Progenitor cell of endocrine pancreas (in vitro differentiated cells): ENCODE measurements around the gene NOSTRIN. TPM values are rescaled to one million over a fixed set of nuclear protein-coding genes. Genes with fewer than 3 reads are reported as not detected.
"Not testable (repeated sequence)": the region's sequence is repeated elsewhere in the genome, so short reads cannot be mapped to it uniquely, and the experiment has no call there.

ENCODE experiments used
- DNase-seq: peaks from one replicate; pipeline ENCODE4 v3.0.0; 2021; ENCODE audit warnings: low spot score; ENCODE audit not compliant: unreplicated experiment
- H3K27ac Mint-ChIP-seq: 2 replicates; pipeline ENCODE4 v1.8.0; 2021; ENCODE audit warnings: mild to moderate bottlenecking, moderate library complexity, mixed read lengths
- H3K27me3 Mint-ChIP-seq: 2 replicates; pipeline ENCODE4 v1.8.0; 2021; ENCODE audit warnings: mixed read lengths
- H3K36me3 Mint-ChIP-seq: 2 replicates; pipeline ENCODE4 v1.8.0; 2022; ENCODE audit warnings: mixed read lengths; ENCODE audit not compliant: insufficient read depth
- H3K4me1 Mint-ChIP-seq: 2 replicates; pipeline ENCODE4 v1.8.0; 2021; ENCODE audit warnings: low read depth, mixed read lengths
- H3K4me3 Mint-ChIP-seq: 2 replicates; pipeline ENCODE4 v1.8.0; 2021; ENCODE audit warnings: low read depth, mild to moderate bottlenecking, moderate library complexity, mixed read lengths
- H3K9me3 Mint-ChIP-seq: 2 replicates; pipeline ENCODE4 v1.8.0; 2021; ENCODE audit warnings: low read depth, mixed read lengths
- total RNA-seq: library from RNA; stranded (reverse); gene quantifications from 2 replicates; pipeline ENCODE4 v1.2.1, GENCODE V29; 2021
- TF ChIP-seq, protein P1 (sequence below): fragments of 200-600 bp; sonication (generic); IDR thresholded peaks from one replicate; pipeline ENCODE4 v1.5.0; 2021; ENCODE audit warnings: antibody characterized with exemption, mild to moderate bottlenecking; ENCODE audit not compliant: unreplicated experiment

The NOSTRIN gene
- total RNA-seq, 1 donor from 2014 or later: 4.0 TPM

DNA sequence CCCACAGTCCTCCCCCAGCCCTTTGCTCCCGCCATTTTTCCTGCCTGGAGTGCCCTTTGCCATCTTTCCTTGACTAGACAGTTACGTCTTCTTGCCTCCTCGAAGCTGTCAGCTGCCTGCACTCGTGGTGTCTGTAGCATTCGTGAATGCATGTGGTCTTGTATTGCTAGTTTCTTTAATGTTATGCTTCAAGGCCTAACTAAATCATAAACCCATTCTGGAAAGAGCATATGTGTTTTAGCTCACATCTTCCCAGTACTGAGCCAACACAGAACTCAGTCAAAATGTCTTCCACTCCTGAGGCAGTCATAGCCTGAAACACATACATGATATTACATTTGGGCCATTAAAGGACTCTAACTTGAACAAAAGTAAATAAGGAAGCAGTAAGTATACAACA lies 52.2 kb downstream of the NOSTRIN start:
- Mint-ChIP-seq H3K9me3 (peaks cover 7% of the 10 kb centered on the region), H3K4me1 (peaks cover 15% of the 10 kb centered on the region), H3K4me3 (no peak overlapping the region)

DNA sequence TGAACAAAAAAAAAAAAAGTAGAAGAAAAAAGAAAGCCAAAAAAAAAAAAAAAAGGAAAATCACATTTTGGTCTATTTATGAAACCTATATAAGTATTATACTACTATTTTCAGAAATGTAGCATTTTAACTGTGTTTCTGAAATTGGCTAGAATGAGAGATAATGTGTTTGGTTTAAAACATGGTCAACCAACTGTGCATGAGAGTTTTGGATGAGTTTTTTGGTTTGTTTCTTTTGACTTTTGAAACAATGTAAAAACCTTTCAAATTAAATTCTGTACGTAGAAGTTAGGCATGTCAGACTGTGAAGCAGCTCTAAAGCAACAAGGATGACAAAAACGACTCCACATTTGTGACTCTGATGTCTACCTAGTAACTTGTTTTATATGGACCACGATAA lies 53.2 kb downstream of the NOSTRIN start:
- Mint-ChIP-seq H3K9me3 (peaks cover 7% of the 10 kb centered on the region), H3K4me3 (no peak overlapping the region), H3K27me3 (no peaks in the 10 kb centered on the region), H3K27ac (no peak overlapping the region), H3K36me3 (peaks cover 4% of the 10 kb centered on the region), H3K4me1 (peaks cover 15% of the 10 kb centered on the region)
- DNase-seq: no peak
- TF ChIP-seq, protein P1, sequence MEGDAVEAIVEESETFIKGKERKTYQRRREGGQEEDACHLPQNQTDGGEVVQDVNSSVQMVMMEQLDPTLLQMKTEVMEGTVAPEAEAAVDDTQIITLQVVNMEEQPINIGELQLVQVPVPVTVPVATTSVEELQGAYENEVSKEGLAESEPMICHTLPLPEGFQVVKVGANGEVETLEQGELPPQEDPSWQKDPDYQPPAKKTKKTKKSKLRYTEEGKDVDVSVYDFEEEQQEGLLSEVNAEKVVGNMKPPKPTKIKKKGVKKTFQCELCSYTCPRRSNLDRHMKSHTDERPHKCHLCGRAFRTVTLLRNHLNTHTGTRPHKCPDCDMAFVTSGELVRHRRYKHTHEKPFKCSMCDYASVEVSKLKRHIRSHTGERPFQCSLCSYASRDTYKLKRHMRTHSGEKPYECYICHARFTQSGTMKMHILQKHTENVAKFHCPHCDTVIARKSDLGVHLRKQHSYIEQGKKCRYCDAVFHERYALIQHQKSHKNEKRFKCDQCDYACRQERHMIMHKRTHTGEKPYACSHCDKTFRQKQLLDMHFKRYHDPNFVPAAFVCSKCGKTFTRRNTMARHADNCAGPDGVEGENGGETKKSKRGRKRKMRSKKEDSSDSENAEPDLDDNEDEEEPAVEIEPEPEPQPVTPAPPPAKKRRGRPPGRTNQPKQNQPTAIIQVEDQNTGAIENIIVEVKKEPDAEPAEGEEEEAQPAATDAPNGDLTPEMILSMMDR: no peak

More for the DNA sequence above, 52.2 kb downstream of the NOSTRIN start:
- H3K27me3 Mint-ChIP-seq: no peaks in the 10 kb centered on the region
- H3K27ac Mint-ChIP-seq: no peak overlapping the region
- TF ChIP-seq, protein P1: no peak
- DNase-seq: no peak
- H3K36me3 Mint-ChIP-seq: peaks cover 4% of the 10 kb centered on the region

DNA sequence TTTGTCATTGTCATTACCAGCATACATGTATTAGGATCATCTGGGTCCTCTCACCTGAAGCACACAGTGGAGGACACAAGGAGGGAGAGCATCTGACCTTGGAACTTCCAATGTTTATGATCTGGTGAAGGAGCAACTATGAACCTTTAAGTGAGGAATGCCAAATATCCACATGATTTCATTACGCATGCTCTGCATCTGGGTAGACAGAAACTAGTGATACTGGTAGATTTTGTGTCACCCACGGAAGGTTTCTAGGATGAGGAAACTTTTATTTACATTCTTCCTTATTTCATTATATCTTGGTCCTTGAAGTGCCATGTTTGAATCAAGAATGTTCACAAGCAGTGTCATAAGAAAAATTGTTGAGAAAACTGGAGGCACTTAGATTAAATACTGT lies 55.7 kb downstream of the NOSTRIN start:
- no peak overlapping the region for H3K4me3 Mint-ChIP-seq
- no peaks in the 10 kb centered on the region for H3K27me3 Mint-ChIP-seq
- TF ChIP-seq, protein P1: no peak
- DNase-seq: no peak
- H3K27ac Mint-ChIP-seq: no peak overlapping the region
- H3K36me3 Mint-ChIP-seq: peaks cover 6% of the 10 kb centered on the region
- H3K4me1 Mint-ChIP-seq: peaks cover 15% of the 10 kb centered on the region
- H3K9me3 Mint-ChIP-seq: peaks cover 7% of the 10 kb centered on the region

DNA sequence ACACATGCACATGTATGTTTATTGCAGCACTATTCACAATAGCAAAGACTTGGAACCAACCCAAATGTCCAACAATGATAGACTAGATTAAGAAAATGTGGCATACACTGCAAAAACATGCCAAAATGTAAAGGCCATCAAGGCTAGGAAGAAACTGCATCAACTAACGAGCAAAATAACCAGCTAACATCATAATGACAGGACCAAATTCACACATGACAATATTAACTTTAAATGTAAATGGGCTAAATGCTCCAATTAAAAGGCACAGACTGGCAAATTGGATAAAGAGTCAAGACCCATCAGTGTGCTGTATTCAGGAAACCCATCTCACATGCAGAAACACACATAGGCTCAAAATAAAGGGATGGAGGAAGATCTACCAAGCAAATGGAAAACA lies 64.7 kb downstream of the NOSTRIN start:
- DNase-seq, H3K4me3 Mint-ChIP-seq: not testable (repeated sequence)

DNA sequence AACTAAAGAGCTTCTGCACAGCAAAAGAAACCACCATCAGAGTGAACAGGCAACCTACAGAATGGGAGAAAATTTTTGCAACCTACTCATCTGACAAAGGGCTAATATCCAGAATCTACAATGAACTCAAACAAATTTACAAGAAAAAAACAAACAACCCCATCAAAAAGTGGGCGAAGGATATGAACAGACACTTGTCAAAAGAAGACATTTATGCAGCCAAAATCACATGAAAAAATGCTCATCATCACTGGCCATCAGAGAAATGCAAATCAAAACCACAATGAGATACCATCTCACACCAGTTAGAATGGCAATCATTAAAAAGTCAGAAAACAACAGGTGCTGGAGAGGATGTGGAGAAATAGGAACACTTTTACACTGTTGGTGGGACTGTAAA lies 67.9 kb downstream of the NOSTRIN start:
- Mint-ChIP-seq H3K9me3 (peaks cover 12% of the 10 kb centered on the region), H3K36me3 (peaks cover 24% of the 10 kb centered on the region)
- DNase-seq, H3K4me3 Mint-ChIP-seq, H3K27me3 Mint-ChIP-seq, H3K27ac Mint-ChIP-seq, H3K4me1 Mint-ChIP-seq: not testable (repeated sequence)

More for the DNA sequence above, 64.7 kb downstream of the NOSTRIN start:
- not testable (repeated sequence) for H3K4me1 Mint-ChIP-seq, H3K27me3 Mint-ChIP-seq, H3K27ac Mint-ChIP-seq
- peaks cover 38% of the 10 kb centered on the region for H3K36me3 Mint-ChIP-seq
- peaks cover 12% of the 10 kb centered on the region for H3K9me3 Mint-ChIP-seq

DNA sequence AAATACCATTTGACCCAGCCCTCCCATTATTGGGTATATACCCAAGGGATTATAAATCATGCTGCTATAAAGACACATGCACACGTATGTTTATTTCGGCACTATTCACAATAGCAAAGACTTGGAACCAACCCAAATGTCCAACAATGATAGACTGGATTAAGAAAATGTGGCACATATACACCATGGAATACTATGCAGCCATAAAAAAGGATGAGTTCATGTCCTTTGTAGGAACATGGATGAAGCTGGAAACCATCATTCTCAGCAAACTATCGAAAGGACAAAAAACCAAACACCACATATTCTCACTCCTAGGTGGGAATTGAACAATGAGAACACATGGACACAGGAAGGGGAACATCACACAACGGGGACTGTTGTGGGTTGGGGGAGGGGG lies 68.4 kb downstream of the NOSTRIN start:
- H3K9me3 Mint-ChIP-seq: peaks cover 12% of the 10 kb centered on the region
- H3K27me3 Mint-ChIP-seq, H3K4me3 Mint-ChIP-seq, DNase-seq, H3K27ac Mint-ChIP-seq, H3K4me1 Mint-ChIP-seq: not testable (repeated sequence)
- H3K36me3 Mint-ChIP-seq: peaks cover 22% of the 10 kb centered on the region

DNA sequence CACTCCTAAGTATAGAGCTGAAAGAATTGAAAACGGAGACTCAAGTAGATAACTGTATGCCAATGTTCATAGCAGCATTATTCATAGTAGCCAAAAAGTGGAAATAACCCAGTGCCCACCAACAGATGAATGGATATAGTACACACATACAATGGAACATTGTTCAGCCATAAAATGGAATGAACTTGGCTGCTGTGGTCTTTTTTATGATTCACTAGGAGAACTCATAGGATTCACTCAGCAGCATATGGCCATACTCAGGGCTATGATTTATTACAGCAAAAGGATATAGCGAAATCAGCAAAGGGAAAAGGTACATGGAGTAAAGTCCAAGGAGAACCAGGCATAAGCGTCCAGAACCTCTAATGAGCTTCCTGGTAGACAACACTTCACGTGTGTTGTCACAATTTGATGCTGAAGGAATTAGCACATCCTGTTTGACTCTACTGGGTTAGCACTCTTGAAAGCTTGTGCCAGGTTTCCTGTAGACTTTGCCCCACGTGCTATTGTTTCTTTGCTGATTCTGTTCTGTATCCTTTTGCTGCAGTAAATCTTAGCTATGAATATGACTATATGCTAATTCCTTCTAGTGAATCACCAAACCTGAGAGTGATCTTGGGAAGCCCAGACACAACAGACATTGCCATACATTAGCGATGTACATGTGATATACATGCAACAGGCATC lies 72.1 kb downstream of the NOSTRIN start:
- H3K27me3 Mint-ChIP-seq: no peaks in the 10 kb centered on the region
- no peak for DNase-seq
- H3K9me3 Mint-ChIP-seq: peaks cover 2% of the 10 kb centered on the region
- H3K4me1 Mint-ChIP-seq: no peaks in the 10 kb centered on the region
- H3K27ac Mint-ChIP-seq: no peak overlapping the region
- TF ChIP-seq, protein P1: no peak
- no peak overlapping the region for H3K4me3 Mint-ChIP-seq
- H3K36me3 Mint-ChIP-seq: peaks cover 10% of the 10 kb centered on the region

DNA sequence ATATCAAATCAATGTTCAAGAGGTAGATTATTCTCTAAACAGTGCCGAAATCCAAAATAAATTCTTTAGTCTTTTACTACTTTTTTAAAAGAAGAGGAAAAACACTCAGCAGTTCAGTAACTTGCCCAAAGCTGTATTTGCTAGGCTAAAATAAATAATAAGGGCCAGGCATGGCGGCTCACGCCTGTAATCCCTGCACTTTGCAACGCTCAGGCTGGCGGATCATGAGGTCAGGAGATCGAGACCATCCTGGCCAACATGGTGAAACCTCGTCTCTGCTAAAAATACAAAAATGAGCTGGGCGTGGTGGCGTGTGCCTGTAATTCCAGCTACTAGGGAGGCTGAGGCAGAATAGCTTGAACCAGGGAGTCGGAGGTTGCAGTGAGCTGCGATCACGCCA lies 79.7 kb downstream of the NOSTRIN start:
- H3K27me3 Mint-ChIP-seq, DNase-seq, H3K4me3 Mint-ChIP-seq, H3K9me3 Mint-ChIP-seq, H3K27ac Mint-ChIP-seq, H3K36me3 Mint-ChIP-seq: not testable (repeated sequence)
- peaks cover 11% of the 10 kb centered on the region for H3K4me1 Mint-ChIP-seq
